ENCODE results near the gene CFAP70. TPM values are rescaled to one million over a fixed set of nuclear protein-coding genes. Genes with fewer than 3 reads are reported as not detected.

The CFAP70 gene
- total RNA-seq, 1 experiment from 2014 or later: 0.06 TPM

DNA sequence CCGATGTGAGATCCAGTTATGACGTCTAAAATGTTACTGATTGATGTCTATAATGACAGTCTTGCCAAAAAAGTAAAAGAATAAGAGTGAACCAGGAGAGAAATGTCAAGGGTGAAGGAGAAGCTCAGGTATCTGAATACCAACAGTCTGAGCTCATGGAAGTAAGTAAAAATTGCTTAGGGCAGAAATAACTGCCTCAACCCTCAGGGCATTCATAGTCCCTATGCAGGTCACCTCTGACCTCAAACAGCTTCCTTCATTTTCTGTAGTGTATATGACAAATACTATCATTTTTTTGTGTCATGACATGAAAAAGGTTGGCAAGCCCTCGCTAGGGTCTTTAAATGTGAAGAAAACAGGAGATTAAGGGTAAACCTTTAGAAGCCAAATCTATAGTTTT is 65.2 kb downstream of the CFAP70 start:
- intact Hi-C loops (cut with micrococcal nuclease; ENCODE audit: unreplicated experiment): no loop called here
- ChIA-PET CTCF (no interaction called here), POLR2A (ENCODE audit: low non-redundant PET) (no interaction called here)
- no peaks in the 10 kb centered on the region for H3K4me1 ChIP-seq (ENCODE audit: insufficient read depth, low read length, poor library complexity, severe bottlenecking)
- TF ChIP-seq, protein P1, sequence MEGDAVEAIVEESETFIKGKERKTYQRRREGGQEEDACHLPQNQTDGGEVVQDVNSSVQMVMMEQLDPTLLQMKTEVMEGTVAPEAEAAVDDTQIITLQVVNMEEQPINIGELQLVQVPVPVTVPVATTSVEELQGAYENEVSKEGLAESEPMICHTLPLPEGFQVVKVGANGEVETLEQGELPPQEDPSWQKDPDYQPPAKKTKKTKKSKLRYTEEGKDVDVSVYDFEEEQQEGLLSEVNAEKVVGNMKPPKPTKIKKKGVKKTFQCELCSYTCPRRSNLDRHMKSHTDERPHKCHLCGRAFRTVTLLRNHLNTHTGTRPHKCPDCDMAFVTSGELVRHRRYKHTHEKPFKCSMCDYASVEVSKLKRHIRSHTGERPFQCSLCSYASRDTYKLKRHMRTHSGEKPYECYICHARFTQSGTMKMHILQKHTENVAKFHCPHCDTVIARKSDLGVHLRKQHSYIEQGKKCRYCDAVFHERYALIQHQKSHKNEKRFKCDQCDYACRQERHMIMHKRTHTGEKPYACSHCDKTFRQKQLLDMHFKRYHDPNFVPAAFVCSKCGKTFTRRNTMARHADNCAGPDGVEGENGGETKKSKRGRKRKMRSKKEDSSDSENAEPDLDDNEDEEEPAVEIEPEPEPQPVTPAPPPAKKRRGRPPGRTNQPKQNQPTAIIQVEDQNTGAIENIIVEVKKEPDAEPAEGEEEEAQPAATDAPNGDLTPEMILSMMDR (conservative IDR thresholded peaks at IDR 0.05; ENCODE audit: low read depth, low read length): no peak
- TF ChIP-seq EZH2 (IDR thresholded peaks at IDR 0.05; ENCODE audit: borderline replicate concordance, low read depth, low read length, poor library complexity, severe bottlenecking): no peak
- H3K27ac ChIP-seq (ENCODE audit: low read depth, low read length, poor library complexity, severe bottlenecking): no peak overlapping the region
- H3K4me3 ChIP-seq (ENCODE audit: low read depth, low read length, poor library complexity, severe bottlenecking): no peak overlapping the region
- no peaks in the 10 kb centered on the region for H3K36me3 ChIP-seq (ENCODE audit: insufficient read depth, low read length, poor library complexity, severe bottlenecking)
- DNase-seq (ENCODE audit: low spot score): no peak
- H3K27me3 ChIP-seq (replicated peaks; ENCODE audit: insufficient read depth, low read depth, low read length, poor library complexity): peaks cover 28% of the 10 kb centered on the region
- BruUV-seq (replicated peaks): no TSS peak
- peaks cover 5% of the 10 kb centered on the region for H3K9me3 ChIP-seq (ENCODE audit: low read depth, low read length, poor library complexity, severe bottlenecking)

DNA sequence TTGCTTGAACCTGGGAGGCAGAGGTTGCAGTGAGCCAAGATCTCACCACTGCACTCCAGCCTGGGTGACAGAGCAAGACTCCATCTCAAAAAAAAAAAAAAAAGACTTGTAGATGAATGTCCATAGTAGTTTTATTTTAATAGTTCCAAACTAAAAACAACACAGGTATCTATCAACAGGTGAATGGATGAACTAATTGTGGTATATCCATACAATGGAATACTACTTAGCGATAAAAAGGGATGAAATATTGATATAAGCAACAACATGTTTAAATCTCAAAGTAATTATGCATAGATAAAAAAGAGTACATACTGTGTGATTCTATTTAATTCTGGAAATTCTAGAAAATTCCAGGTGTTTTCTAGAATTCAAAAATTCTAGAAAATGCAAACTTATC is 68.7 kb downstream of the CFAP70 start:
- no TSS peak for BruUV-seq (replicated peaks)
- Histone ChIP-seq H3K4me3 (ENCODE audit: low read depth, low read length, poor library complexity, severe bottlenecking) (no peak overlapping the region), H3K27me3 (replicated peaks; ENCODE audit: insufficient read depth, low read depth, low read length, poor library complexity) (peaks cover 10% of the 10 kb centered on the region), H3K36me3 (ENCODE audit: insufficient read depth, low read length, poor library complexity, severe bottlenecking) (no peaks in the 10 kb centered on the region), H3K27ac (ENCODE audit: low read depth, low read length, poor library complexity, severe bottlenecking) (no peak overlapping the region), H3K9me3 (ENCODE audit: low read depth, low read length, poor library complexity, severe bottlenecking) (peaks cover 5% of the 10 kb centered on the region), H3K4me1 (ENCODE audit: insufficient read depth, low read length, poor library complexity, severe bottlenecking) (no peaks in the 10 kb centered on the region)
- ChIA-PET CTCF (no interaction called here), POLR2A (ENCODE audit: low non-redundant PET) (no interaction called here)
- TF ChIP-seq EZH2 (IDR thresholded peaks at IDR 0.05; ENCODE audit: borderline replicate concordance, low read depth, low read length, poor library complexity, severe bottlenecking): no peak
- TF ChIP-seq, protein P1 (conservative IDR thresholded peaks at IDR 0.05; ENCODE audit: low read depth, low read length): no peak
- DNase-seq (ENCODE audit: low spot score): no peak
- intact Hi-C loops (cut with micrococcal nuclease; ENCODE audit: unreplicated experiment): no loop called here

DNA sequence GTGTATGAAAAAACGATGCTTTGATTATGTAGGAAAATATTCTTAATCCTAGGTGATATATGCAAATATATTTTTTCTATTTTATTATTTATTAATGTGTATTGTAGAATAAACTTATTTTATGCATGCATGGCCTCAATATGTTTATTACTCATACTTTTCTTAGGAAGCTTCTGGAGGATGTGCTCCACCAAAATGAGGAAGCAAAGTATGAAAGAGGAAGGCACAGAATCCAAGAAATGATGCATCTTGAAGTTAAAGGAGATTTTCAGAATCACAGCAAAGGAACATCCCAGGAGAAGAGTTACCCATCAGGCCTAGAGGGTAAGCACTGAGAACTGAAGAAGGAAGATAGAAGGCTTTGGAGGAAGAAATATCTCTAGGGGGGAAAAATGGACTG is 71.2 kb downstream of the CFAP70 start:
- no TSS peak for BruUV-seq (replicated peaks)

More for the DNA sequence above, 71.2 kb downstream of the CFAP70 start:
- H3K27ac ChIP-seq (ENCODE audit: low read depth, low read length, poor library complexity, severe bottlenecking): no peak overlapping the region
- POLR2A ChIA-PET (ENCODE audit: low non-redundant PET): no interaction called here
- H3K4me3 ChIP-seq (ENCODE audit: low read depth, low read length, poor library complexity, severe bottlenecking): no peak overlapping the region
- CTCF ChIA-PET: no interaction called here
- TF ChIP-seq, protein P1 (conservative IDR thresholded peaks at IDR 0.05; ENCODE audit: low read depth, low read length): no peak
- TF ChIP-seq EZH2 (IDR thresholded peaks at IDR 0.05; ENCODE audit: borderline replicate concordance, low read depth, low read length, poor library complexity, severe bottlenecking): no peak
- H3K27me3 ChIP-seq (replicated peaks; ENCODE audit: insufficient read depth, low read depth, low read length, poor library complexity): no peaks in the 10 kb centered on the region
- H3K4me1 ChIP-seq (ENCODE audit: insufficient read depth, low read length, poor library complexity, severe bottlenecking): no peaks in the 10 kb centered on the region
- peaks cover 5% of the 10 kb centered on the region for H3K9me3 ChIP-seq (ENCODE audit: low read depth, low read length, poor library complexity, severe bottlenecking)
- intact Hi-C loops (cut with micrococcal nuclease; ENCODE audit: unreplicated experiment): no loop called here
- H3K36me3 ChIP-seq (ENCODE audit: insufficient read depth, low read length, poor library complexity, severe bottlenecking): no peaks in the 10 kb centered on the region
- DNase-seq (ENCODE audit: low spot score): no peak
